Measurements from ENCODE around the gene RCSD1.

RCSD1 gene

DNA sequence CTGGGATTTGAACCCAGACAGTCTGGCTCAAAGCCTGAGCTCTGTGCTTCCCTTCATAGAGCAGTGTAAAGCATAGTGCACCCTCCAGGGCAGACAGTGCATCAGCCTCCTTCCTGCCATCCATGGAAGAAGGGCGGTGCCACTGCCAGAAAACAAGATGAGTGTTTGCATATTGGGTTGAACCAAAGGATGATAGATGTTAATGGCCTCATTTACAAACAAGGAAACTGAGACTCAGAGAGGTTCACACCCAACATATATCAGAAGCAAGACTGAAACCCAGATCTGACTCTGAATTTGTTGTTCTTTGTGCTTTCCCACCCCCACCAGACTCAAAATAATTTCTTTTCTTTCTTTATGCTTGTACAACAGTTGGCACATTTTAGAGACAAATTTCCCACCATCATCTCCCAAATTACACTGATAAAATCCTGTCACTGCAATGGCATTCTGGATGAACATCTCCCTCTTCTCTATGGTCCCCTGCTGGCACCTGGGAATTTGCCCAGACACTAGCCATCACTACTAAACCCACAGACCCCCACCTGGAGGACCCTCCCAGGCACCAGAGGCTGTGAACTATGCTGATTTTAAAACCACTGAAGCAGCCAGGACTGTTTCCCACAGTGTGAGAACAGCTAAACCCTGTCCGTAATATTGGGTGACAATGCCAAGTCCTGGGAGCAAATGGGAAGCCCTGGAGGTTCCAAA is 46.3 kb downstream of the RCSD1 start:
- no peak for TF ChIP-seq ZFP30 (CRISPR knock-in tag; IDR thresholded peaks at IDR 0.05)
- TF ChIP-seq ARNTL (CRISPR knock-in tag; IDR thresholded peaks at IDR 0.05; ENCODE audit: borderline replicate concordance, low read depth): no peak
- ATAC-seq: no peak

- no peak for ATAC-seq
- no peak for TF ChIP-seq POU6F1 (CRISPR knock-in tag; IDR thresholded peaks at IDR 0.05; ENCODE audit: borderline replicate concordance, low read depth)
- TF ChIP-seq TCF4 (CRISPR knock-in tag; IDR thresholded peaks at IDR 0.05; ENCODE audit: borderline replicate concordance): no peak
- no peak for TF ChIP-seq ZNF8 (CRISPR knock-in tag; IDR thresholded peaks at IDR 0.05)
- TF ChIP-seq ZNF70 (CRISPR knock-in tag; IDR thresholded peaks at IDR 0.05): no peak
- no peak for TF ChIP-seq CSDC2 (CRISPR knock-in tag; IDR thresholded peaks at IDR 0.05)
- TF ChIP-seq SNAI2 (CRISPR knock-in tag; IDR thresholded peaks at IDR 0.05): no peak
- TF ChIP-seq ESRRG (CRISPR knock-in tag; IDR thresholded peaks at IDR 0.05): no peak
- no peak for TF ChIP-seq ZC3H10 (CRISPR knock-in tag; IDR thresholded peaks at IDR 0.05)
- TF ChIP-seq PATZ1 (CRISPR knock-in tag; IDR thresholded peaks at IDR 0.05; ENCODE audit: borderline replicate concordance): no peak
Measured at GRCh38 chr1:167676916-167677848, 47.1 kb downstream of the RCSD1 start.

GRCh38 chr1:167678422-167678821 is 48.4 kb downstream of the RCSD1 start:
- ATAC-seq: no peak
- no peak for TF ChIP-seq OSR1 (CRISPR knock-in tag; IDR thresholded peaks at IDR 0.05)
- no peak for TF ChIP-seq ZFP3 (CRISPR knock-in tag; IDR thresholded peaks at IDR 0.05)
- no peak for TF ChIP-seq ZNF565 (CRISPR knock-in tag; conservative IDR thresholded peaks at IDR 0.05; ENCODE audit: low read depth)
- TF ChIP-seq SNAI2 (CRISPR knock-in tag; IDR thresholded peaks at IDR 0.05): no peak
- TF ChIP-seq ISL1 (CRISPR knock-in tag; IDR thresholded peaks at IDR 0.05): no peak
- TF ChIP-seq ARNTL (CRISPR knock-in tag; IDR thresholded peaks at IDR 0.05; ENCODE audit: borderline replicate concordance, low read depth): no peak
- no peak for TF ChIP-seq ESRRG (CRISPR knock-in tag; IDR thresholded peaks at IDR 0.05)
- TF ChIP-seq PATZ1 (CRISPR knock-in tag; IDR thresholded peaks at IDR 0.05; ENCODE audit: borderline replicate concordance): no peak
- TF ChIP-seq PPARA (CRISPR knock-in tag; IDR thresholded peaks at IDR 0.05; ENCODE audit: borderline replicate concordance): no peak
- TF ChIP-seq TCF4 (CRISPR knock-in tag; IDR thresholded peaks at IDR 0.05; ENCODE audit: borderline replicate concordance): no peak
- TF ChIP-seq, protein P1, sequence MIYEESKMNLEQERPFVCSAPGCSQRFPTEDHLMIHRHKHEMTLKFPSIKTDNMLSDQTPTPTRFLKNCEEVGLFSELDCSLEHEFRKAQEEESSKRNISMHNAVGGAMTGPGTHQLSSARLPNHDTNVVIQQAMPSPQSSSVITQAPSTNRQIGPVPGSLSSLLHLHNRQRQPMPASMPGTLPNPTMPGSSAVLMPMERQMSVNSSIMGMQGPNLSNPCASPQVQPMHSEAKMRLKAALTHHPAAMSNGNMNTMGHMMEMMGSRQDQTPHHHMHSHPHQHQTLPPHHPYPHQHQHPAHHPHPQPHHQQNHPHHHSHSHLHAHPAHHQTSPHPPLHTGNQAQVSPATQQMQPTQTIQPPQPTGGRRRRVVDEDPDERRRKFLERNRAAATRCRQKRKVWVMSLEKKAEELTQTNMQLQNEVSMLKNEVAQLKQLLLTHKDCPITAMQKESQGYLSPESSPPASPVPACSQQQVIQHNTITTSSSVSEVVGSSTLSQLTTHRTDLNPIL (CRISPR knock-in tag; IDR thresholded peaks at IDR 0.05; ENCODE audit: low read depth): no peak
- no peak for TF ChIP-seq ZFP30 (CRISPR knock-in tag; IDR thresholded peaks at IDR 0.05)
- TF ChIP-seq BACH2 (CRISPR knock-in tag; IDR thresholded peaks at IDR 0.05; ENCODE audit: borderline replicate concordance): no peak
- no peak for TF ChIP-seq ZC3H10 (CRISPR knock-in tag; IDR thresholded peaks at IDR 0.05)
- TF ChIP-seq RARB (CRISPR knock-in tag; IDR thresholded peaks at IDR 0.05): no peak
- TF ChIP-seq ZNF70 (CRISPR knock-in tag; IDR thresholded peaks at IDR 0.05): no peak
- no peak for TF ChIP-seq GLIS3 (CRISPR knock-in tag; IDR thresholded peaks at IDR 0.05)
- no peak for TF ChIP-seq CSDC2 (CRISPR knock-in tag; IDR thresholded peaks at IDR 0.05)

DNA sequence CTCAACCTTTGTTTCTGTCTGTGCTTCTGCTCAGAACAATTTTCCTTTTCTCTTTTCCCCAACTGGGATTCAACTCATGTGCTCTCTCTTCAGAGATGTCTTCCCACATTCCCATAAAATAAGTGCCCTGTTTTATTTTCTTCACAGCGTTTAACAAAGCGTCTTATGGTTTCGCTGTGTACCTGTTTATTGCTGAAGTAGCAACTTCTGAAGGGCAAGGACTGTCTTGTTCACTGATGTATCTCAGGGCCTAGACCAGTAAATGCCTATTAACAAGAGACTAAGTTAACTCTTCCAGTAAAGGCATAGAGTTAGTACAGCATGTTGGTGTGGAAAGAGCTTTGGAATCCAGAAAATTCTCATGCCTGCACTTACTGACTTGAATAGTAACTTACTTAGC is 48.8 kb downstream of the RCSD1 start:
- ATAC-seq: no peak
- no peak for TF ChIP-seq PPARA (CRISPR knock-in tag; IDR thresholded peaks at IDR 0.05; ENCODE audit: borderline replicate concordance)
- no peak for TF ChIP-seq ZFP3 (CRISPR knock-in tag; IDR thresholded peaks at IDR 0.05)
- no peak for TF ChIP-seq ZNF70 (CRISPR knock-in tag; IDR thresholded peaks at IDR 0.05)
- TF ChIP-seq TOX (CRISPR knock-in tag; IDR thresholded peaks at IDR 0.05; ENCODE audit: borderline replicate concordance): no peak
- TF ChIP-seq BACH2 (CRISPR knock-in tag; IDR thresholded peaks at IDR 0.05; ENCODE audit: borderline replicate concordance): no peak
- TF ChIP-seq, protein P1 (CRISPR knock-in tag; IDR thresholded peaks at IDR 0.05; ENCODE audit: low read depth): no peak
- TF ChIP-seq SNAI2 (CRISPR knock-in tag; IDR thresholded peaks at IDR 0.05): no peak
- TF ChIP-seq CSDC2 (CRISPR knock-in tag; IDR thresholded peaks at IDR 0.05): no peak
- TF ChIP-seq POU6F1 (CRISPR knock-in tag; IDR thresholded peaks at IDR 0.05; ENCODE audit: borderline replicate concordance, low read depth): no peak
- TF ChIP-seq PATZ1 (CRISPR knock-in tag; IDR thresholded peaks at IDR 0.05; ENCODE audit: borderline replicate concordance): no peak

Measured in SK-N-SH treated with all-trans-retinoic acid at 6 μM for 48 hours (cell line).